IPS DF 6.9 (cell line): ENCODE measurements around the gene HSD3B1.

ENCODE experiments used
- DNase-seq: peaks from one replicate; pipeline ENCODE4 v3.0.0-alpha.2; 2013; ENCODE audit warnings: low read depth, low spot score
- H3K27ac ChIP-seq: one replicate; pipeline ENCODE4 v1.5.1; 2013; ENCODE audit warnings: low read length, control low read depth
- H3K27me3 ChIP-seq: 2 replicates; pipeline ENCODE4 v1.6.1; 2013; ENCODE audit warnings: mild to moderate bottlenecking, low read length; ENCODE audit not compliant: control insufficient read depth, insufficient read depth
- H3K36me3 ChIP-seq: 2 replicates; pipeline ENCODE4 v1.6.1; 2013; ENCODE audit warnings: low read length; ENCODE audit not compliant: control insufficient read depth, insufficient read depth
- H3K4me1 ChIP-seq: 2 replicates; pipeline ENCODE4 v1.6.1; 2013; ENCODE audit warnings: low read length; ENCODE audit not compliant: control insufficient read depth, insufficient read depth
- H3K4me3 ChIP-seq: 2 replicates; pipeline ENCODE4 v1.5.1; 2013; ENCODE audit warnings: mild to moderate bottlenecking, low read length
- H3K9me3 ChIP-seq: 2 replicates; pipeline ENCODE4 v1.6.1; 2013; ENCODE audit warnings: low read length, inconsistent platforms; ENCODE audit not compliant: control insufficient read depth, insufficient read depth
- WGBS: extraction: QIAGEN DNeasy Blood & Tissue Kit; methylation state at CpG from one replicate; pipeline ENCODE4 v1.1.7; 2013; ENCODE audit warnings: mixed read lengths, missing lambda C conversion rate; ENCODE audit not compliant: insufficient read length, insufficient coverage; 5-methylcytosine and 5-hydroxymethylcytosine counted together

HSD3B1 gene

GRCh38 chr1:119506941-119507340 is at the start of gene HSD3B1:
HSD3B1 (plus strand) TSS chr1:119507210; CDS start chr1:119507477, 267 bp downstream.
- DNase-seq: no peak
- H3K27ac ChIP-seq: no peak within 1 kb of the TSS
- WGBS: no CpG with 5 or more reads among the region's 1 CpG

GRCh38 chr1:119462964-119463363 is 44.0 kb upstream of the HSD3B1 start:
- no peaks in the 10 kb centered on the region for H3K4me1 ChIP-seq
- H3K36me3 ChIP-seq: no peaks in the 10 kb centered on the region
- no peaks in the 10 kb centered on the region for H3K27me3 ChIP-seq
- no peaks in the 10 kb centered on the region for H3K9me3 ChIP-seq
- no peak overlapping the region for H3K27ac ChIP-seq
- WGBS: no CpG with 5 or more reads among the region's 2 CpGs
- no peak overlapping the region for H3K4me3 ChIP-seq
- no peak for DNase-seq

More at GRCh38 chr1:119506941-119507340, at the start of gene HSD3B1:
- Histone ChIP-seq H3K36me3 (no peaks in the 10 kb centered on the region), H3K9me3 (no peaks in the 10 kb centered on the region), H3K4me1 (no peaks in the 10 kb centered on the region), H3K27me3 (no peaks in the 10 kb centered on the region), H3K4me3 (no peak within 1 kb of the TSS)

- Histone ChIP-seq H3K27ac (no peak overlapping the region), H3K4me1 (no peaks in the 10 kb centered on the region), H3K9me3 (no peaks in the 10 kb centered on the region), H3K36me3 (no peaks in the 10 kb centered on the region), H3K27me3 (no peaks in the 10 kb centered on the region), H3K4me3 (no peak overlapping the region)
- DNase-seq: no peak
- WGBS: no CpG with 5 or more reads among the region's 2 CpGs
Observed at GRCh38 chr1:119463569-119463968, 43.4 kb upstream of the HSD3B1 start.

- 100% methylated on average over 1 of the region's 2 CpGs for WGBS
- no peaks in the 10 kb centered on the region for H3K36me3 ChIP-seq
- no peak for DNase-seq
- no peak overlapping the region for H3K4me3 ChIP-seq
- H3K27ac ChIP-seq: no peak overlapping the region
- no peaks in the 10 kb centered on the region for H3K9me3 ChIP-seq
- H3K4me1 ChIP-seq: no peaks in the 10 kb centered on the region
- H3K27me3 ChIP-seq: no peaks in the 10 kb centered on the region
Observed at GRCh38 chr1:119466445-119466844, 40.6 kb upstream of the HSD3B1 start.

- no peak for DNase-seq
- Histone ChIP-seq H3K9me3 (no peaks in the 10 kb centered on the region), H3K4me3 (no peak overlapping the region), H3K27me3 (no peaks in the 10 kb centered on the region), H3K4me1 (no peaks in the 10 kb centered on the region), H3K36me3 (no peaks in the 10 kb centered on the region), H3K27ac (no peak overlapping the region)
- WGBS: no CpG with 5 or more reads among the region's 1 CpG
Observed at GRCh38 chr1:119467219-119467618, 39.8 kb upstream of the HSD3B1 start.

- Histone ChIP-seq H3K27me3 (no peaks in the 10 kb centered on the region), H3K4me1 (no peaks in the 10 kb centered on the region), H3K27ac (no peak overlapping the region), H3K9me3 (no peaks in the 10 kb centered on the region), H3K36me3 (no peaks in the 10 kb centered on the region), H3K4me3 (no peak overlapping the region)
- DNase-seq: no peak
- no CpG with 5 or more reads among the region's 4 CpGs for WGBS
Observed at GRCh38 chr1:119467857-119468668, 38.9 kb upstream of the HSD3B1 start.

GRCh38 chr1:119469741-119470140 is 37.3 kb upstream of the HSD3B1 start:
- no CpG with 5 or more reads among the region's 1 CpG for WGBS
- no peak for DNase-seq
- Histone ChIP-seq H3K4me3 (no peak overlapping the region), H3K36me3 (no peaks in the 10 kb centered on the region), H3K27ac (no peak overlapping the region), H3K27me3 (no peaks in the 10 kb centered on the region), H3K4me1 (no peaks in the 10 kb centered on the region), H3K9me3 (no peaks in the 10 kb centered on the region)

- Histone ChIP-seq H3K9me3 (no peaks in the 10 kb centered on the region), H3K4me1 (no peaks in the 10 kb centered on the region), H3K27me3 (no peaks in the 10 kb centered on the region), H3K36me3 (no peaks in the 10 kb centered on the region), H3K4me3 (no peak overlapping the region), H3K27ac (no peak overlapping the region)
- DNase-seq: no peak
- no CpG with 5 or more reads among the region's 3 CpGs for WGBS
Observed at GRCh38 chr1:119470377-119470776, 36.6 kb upstream of the HSD3B1 start.

GRCh38 chr1:119470958-119471357 is 36.1 kb upstream of the HSD3B1 start:
- Histone ChIP-seq H3K4me1 (no peaks in the 10 kb centered on the region), H3K4me3 (no peak overlapping the region), H3K36me3 (no peaks in the 10 kb centered on the region), H3K27ac (no peak overlapping the region), H3K9me3 (no peaks in the 10 kb centered on the region), H3K27me3 (no peaks in the 10 kb centered on the region)
- WGBS: no CpG with 5 or more reads among the region's 7 CpGs
- DNase-seq: no peak

- DNase-seq: no peak
- no peaks in the 10 kb centered on the region for H3K4me1 ChIP-seq
- no peak overlapping the region for H3K27ac ChIP-seq
- no peaks in the 10 kb centered on the region for H3K27me3 ChIP-seq
- WGBS: no CpG with 5 or more reads among the region's 5 CpGs
- no peak overlapping the region for H3K4me3 ChIP-seq
- H3K36me3 ChIP-seq: no peaks in the 10 kb centered on the region
- no peaks in the 10 kb centered on the region for H3K9me3 ChIP-seq
Observed at GRCh38 chr1:119471566-119471965, 35.4 kb upstream of the HSD3B1 start.
